Measurements from ENCODE around the gene CAB39L.

GRCh38 chr13:49443357-49443703 lies 534 bp downstream of the CAB39L start:
- TF ChIP-seq CTCF (IDR thresholded peaks at IDR 0.05) = no peak
- TF ChIP-seq POLR2AphosphoS5 (IDR thresholded peaks at IDR 0.05) = no peak
